IPS-15b (cell line): Measurements from ENCODE around the gene APC2.

Source experiments
- H3K27me3 ChIP-seq: one replicate; pipeline ENCODE4 v1.6.1; 2013; ENCODE audit warnings: low read length; ENCODE audit not compliant: control insufficient read depth, insufficient read depth
- H3K36me3 ChIP-seq: one replicate; pipeline ENCODE4 v1.6.1; 2013; ENCODE audit warnings: low read length; ENCODE audit not compliant: control insufficient read depth, insufficient read depth
- H3K4me1 ChIP-seq: one replicate; pipeline ENCODE4 v1.6.1; 2013; ENCODE audit warnings: mild to moderate bottlenecking, low read length; ENCODE audit not compliant: control insufficient read depth, insufficient read depth
- H3K4me3 ChIP-seq: one replicate; pipeline ENCODE4 v1.5.1; 2013; ENCODE audit warnings: low read depth, low read length
- H3K9ac ChIP-seq: one replicate; pipeline ENCODE4 v1.6.1; 2013; ENCODE audit warnings: low read depth, mild to moderate bottlenecking, low read length
- H3K9me3 ChIP-seq: one replicate; pipeline ENCODE4 v1.6.1; 2013; ENCODE audit warnings: mild to moderate bottlenecking, low read length; ENCODE audit not compliant: control insufficient read depth, insufficient read depth

APC2 gene

DNA sequence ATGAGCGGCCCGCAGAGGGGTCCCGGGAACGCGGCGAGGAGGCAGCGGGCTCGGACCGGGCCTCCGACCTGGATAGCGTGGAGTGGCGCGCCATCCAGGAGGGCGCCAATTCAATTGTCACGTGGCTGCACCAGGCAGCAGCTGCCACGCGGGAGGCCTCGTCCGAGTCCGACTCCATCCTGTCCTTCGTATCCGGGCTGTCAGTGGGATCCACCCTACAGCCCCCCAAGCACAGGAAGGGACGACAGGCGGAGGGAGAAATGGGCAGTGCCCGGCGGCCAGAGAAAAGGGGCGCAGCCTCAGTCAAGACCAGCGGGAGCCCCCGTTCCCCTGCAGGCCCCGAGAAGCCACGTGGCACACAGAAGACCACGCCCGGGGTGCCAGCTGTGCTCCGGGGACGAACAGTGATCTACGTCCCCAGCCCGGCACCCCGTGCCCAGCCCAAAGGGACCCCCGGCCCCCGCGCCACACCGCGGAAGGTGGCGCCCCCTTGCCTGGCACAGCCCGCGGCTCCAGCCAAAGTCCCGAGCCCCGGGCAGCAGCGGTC, 18.4 kb downstream of the APC2 start:
- Histone ChIP-seq H3K36me3 (no peaks in the 10 kb centered on the region), H3K4me3 (no peak overlapping the region), H3K9me3 (no peaks in the 10 kb centered on the region), H3K4me1 (no peaks in the 10 kb centered on the region), H3K27me3 (peaks cover 73% of the 10 kb centered on the region), H3K9ac (no peak overlapping the region)

DNA sequence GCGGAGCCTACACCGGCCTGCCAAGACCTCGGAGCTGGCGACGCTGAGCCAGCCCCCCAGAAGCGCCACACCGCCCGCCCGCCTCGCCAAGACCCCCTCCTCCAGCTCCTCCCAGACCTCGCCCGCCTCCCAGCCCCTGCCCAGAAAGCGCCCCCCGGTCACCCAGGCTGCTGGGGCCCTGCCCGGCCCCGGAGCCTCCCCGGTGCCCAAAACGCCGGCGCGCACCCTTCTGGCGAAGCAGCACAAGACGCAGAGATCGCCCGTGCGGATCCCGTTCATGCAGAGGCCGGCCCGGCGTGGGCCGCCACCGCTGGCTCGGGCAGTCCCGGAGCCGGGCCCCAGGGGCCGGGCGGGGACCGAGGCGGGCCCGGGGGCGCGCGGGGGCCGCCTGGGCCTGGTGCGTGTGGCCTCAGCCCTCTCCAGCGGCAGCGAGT, 18.9 kb downstream of the APC2 start:
- Histone ChIP-seq H3K9ac (no peak overlapping the region), H3K36me3 (no peaks in the 10 kb centered on the region), H3K4me3 (no peak overlapping the region), H3K9me3 (no peaks in the 10 kb centered on the region), H3K4me1 (no peaks in the 10 kb centered on the region), H3K27me3 (peaks cover 71% of the 10 kb centered on the region)

- no peaks in the 10 kb centered on the region for H3K9me3 ChIP-seq
- H3K27me3 ChIP-seq: peaks cover 68% of the 10 kb centered on the region
- H3K4me3 ChIP-seq: no peak overlapping the region
- no peaks in the 10 kb centered on the region for H3K36me3 ChIP-seq
- no peak overlapping the region for H3K9ac ChIP-seq
- no peaks in the 10 kb centered on the region for H3K4me1 ChIP-seq
Observed at GRCh38 chr19:1469255-1470054, 19.5 kb downstream of the APC2 start.

GRCh38 chr19:1470055-1470304, 20.1 kb downstream of the APC2 start:
- H3K9ac ChIP-seq: no peak overlapping the region
- peaks cover 63% of the 10 kb centered on the region for H3K27me3 ChIP-seq
- H3K36me3 ChIP-seq: no peaks in the 10 kb centered on the region
- H3K9me3 ChIP-seq: no peaks in the 10 kb centered on the region
- peak overlapping the region; percentile 48 for H3K4me3 ChIP-seq
- H3K4me1 ChIP-seq: no peaks in the 10 kb centered on the region

- Histone ChIP-seq H3K27me3 (peaks cover 58% of the 10 kb centered on the region), H3K36me3 (no peaks in the 10 kb centered on the region), H3K9ac (no peak overlapping the region), H3K9me3 (no peaks in the 10 kb centered on the region), H3K4me1 (no peaks in the 10 kb centered on the region), H3K4me3 (peak overlapping the region; percentile 48)
Observed at GRCh38 chr19:1470305-1471009, 20.5 kb downstream of the APC2 start.

DNA sequence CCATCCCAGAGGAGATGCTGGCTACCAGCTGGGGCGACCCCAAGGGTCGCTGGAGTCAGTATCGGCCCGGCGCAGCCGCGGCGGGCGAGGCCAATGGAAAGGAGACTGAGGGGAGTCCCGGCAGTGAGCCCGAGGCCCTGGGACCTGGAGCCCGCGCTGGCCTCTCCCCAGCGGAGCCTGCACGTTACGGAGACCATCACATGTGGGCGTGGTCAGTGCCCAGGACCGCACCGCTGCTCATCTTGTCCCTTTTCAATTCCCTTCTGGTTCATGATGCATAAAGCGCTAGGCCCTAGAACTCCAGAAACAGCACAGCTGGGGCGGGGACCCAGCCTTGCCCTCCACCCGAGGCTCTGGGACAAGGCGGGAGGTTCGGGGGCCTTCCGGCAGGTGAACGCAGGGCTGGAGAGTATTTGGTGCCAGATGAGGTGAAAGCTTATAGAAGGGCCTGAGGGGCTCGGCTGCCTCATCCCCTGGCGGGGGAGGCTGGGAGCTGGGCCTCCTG, 21.1 kb downstream of the APC2 start:
- Histone ChIP-seq H3K27me3 (peaks cover 52% of the 10 kb centered on the region), H3K4me3 (peak overlapping the region; percentile 48), H3K9ac (no peak overlapping the region)

GRCh38 chr19:1471515-1472160, 21.7 kb downstream of the APC2 start:
- Histone ChIP-seq H3K9me3 (no peaks in the 10 kb centered on the region), H3K4me3 (peak overlapping the region; percentile 48), H3K9ac (no peak overlapping the region), H3K36me3 (peaks cover 5% of the 10 kb centered on the region), H3K27me3 (peaks cover 47% of the 10 kb centered on the region), H3K4me1 (no peaks in the 10 kb centered on the region)

More for the DNA sequence above, 21.1 kb downstream of the APC2 start:
- H3K9me3 ChIP-seq: no peaks in the 10 kb centered on the region
- peaks cover 3% of the 10 kb centered on the region for H3K36me3 ChIP-seq
- H3K4me1 ChIP-seq: no peaks in the 10 kb centered on the region

GRCh38 chr19:1472231-1473084, 22.5 kb downstream of the APC2 start:
- no peaks in the 10 kb centered on the region for H3K4me1 ChIP-seq
- no peak overlapping the region for H3K9ac ChIP-seq
- H3K9me3 ChIP-seq: no peaks in the 10 kb centered on the region
- peaks cover 5% of the 10 kb centered on the region for H3K36me3 ChIP-seq
- no peak overlapping the region for H3K4me3 ChIP-seq
- peaks cover 40% of the 10 kb centered on the region for H3K27me3 ChIP-seq

DNA sequence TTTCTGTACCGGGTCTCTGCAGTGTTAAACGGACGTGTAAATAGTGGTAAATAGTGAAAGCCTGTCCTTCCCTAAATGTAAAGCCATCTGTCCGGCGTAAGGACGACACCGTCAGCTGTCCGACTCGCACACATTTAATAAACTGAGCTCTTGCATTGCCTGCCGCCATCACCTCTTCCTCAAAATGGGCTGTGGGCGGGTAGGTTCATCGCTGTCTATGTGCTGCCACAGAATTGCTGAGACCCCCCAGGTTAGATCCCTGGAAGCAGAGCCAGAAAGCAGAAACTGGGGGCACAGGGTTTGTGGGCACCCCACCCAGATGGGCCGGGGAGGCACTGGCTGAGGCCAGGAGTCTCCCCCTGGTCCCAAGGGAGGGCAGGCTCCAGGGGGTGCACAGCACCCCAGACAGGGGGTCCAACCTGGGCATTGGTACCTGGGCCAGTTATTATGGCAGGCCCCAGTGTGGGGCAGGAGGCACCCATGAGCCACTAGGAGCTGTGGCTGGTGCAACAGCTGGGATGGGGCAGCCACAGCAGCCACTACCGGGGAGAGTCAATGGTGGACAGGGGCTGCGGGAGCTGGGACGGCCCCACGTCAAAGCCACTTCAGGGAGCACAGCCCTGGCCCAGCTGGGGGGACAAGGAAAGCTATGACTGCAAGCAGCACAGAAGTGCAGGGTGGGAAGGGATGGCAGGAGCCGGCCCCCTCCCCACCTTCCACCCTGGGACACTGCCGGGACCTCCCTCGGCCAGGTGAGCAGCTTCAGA, 23.3 kb downstream of the APC2 start:
- no peak overlapping the region for H3K9ac ChIP-seq
- no peak overlapping the region for H3K4me3 ChIP-seq
- H3K9me3 ChIP-seq: no peaks in the 10 kb centered on the region
- H3K4me1 ChIP-seq: no peaks in the 10 kb centered on the region
- peaks cover 5% of the 10 kb centered on the region for H3K36me3 ChIP-seq
- H3K27me3 ChIP-seq: peaks cover 33% of the 10 kb centered on the region

GRCh38 chr19:1474011-1474764, 24.3 kb downstream of the APC2 start:
- H3K9ac ChIP-seq: no peak overlapping the region
- no peaks in the 10 kb centered on the region for H3K9me3 ChIP-seq
- H3K4me1 ChIP-seq: no peaks in the 10 kb centered on the region
- no peak overlapping the region for H3K4me3 ChIP-seq
- peaks cover 5% of the 10 kb centered on the region for H3K36me3 ChIP-seq
- peaks cover 29% of the 10 kb centered on the region for H3K27me3 ChIP-seq
